Large intestine (tissue), 3 donors: ENCODE data around the gene LMX1A. TPM values are rescaled to one million over a fixed set of nuclear protein-coding genes. Genes with fewer than 3 reads are reported as not detected.

ENCODE experiments used
- DNase-seq, 2 donors: peaks; one replicate each; pipeline versions ENCODE4 v3.0.0 to v3.0.0-alpha.2; 2013
- H3K27ac ChIP-seq: one replicate; pipeline ENCODE4 v1.5.1; 2013; ENCODE audit warnings: low read length
- H3K27me3 ChIP-seq: 2 replicates; pipeline ENCODE4 v1.6.1; 2013; ENCODE audit warnings: low read length; ENCODE audit not compliant: control insufficient read depth, insufficient read depth
- H3K36me3 ChIP-seq: 2 replicates; pipeline ENCODE4 v1.6.1; 2013; ENCODE audit warnings: low read length; ENCODE audit not compliant: control insufficient read depth, insufficient read depth
- H3K4me1 ChIP-seq: one replicate; pipeline ENCODE4 v1.6.1; 2013; ENCODE audit warnings: low read length; ENCODE audit not compliant: control insufficient read depth, insufficient read depth
- H3K4me3 ChIP-seq: one replicate; pipeline ENCODE4 v1.5.1; 2013; ENCODE audit warnings: low read length
- H3K9me3 ChIP-seq: one replicate; pipeline ENCODE4 v1.6.1; 2013; ENCODE audit warnings: mild to moderate bottlenecking, low read depth, low read length, moderate library complexity; ENCODE audit not compliant: control insufficient read depth
- WGBS: methylation state at CpG from one replicate; pipeline ENCODE4 v1.1.5; 2013; ENCODE audit warnings: low lambda C conversion rate; ENCODE audit not compliant: insufficient coverage; 5-methylcytosine and 5-hydroxymethylcytosine counted together
- polyA plus RNA-seq: library from polyadenylated mRNA; unstranded; fragments of 120-200 nt; gene quantifications from one replicate; pipeline ENCODE4 v1.2.1, GENCODE V29; 2013

The LMX1A gene
- polyA plus RNA-seq, 1 donor: 1.3 TPM

- H3K27ac ChIP-seq: no peak overlapping the region
- no peaks in the 10 kb centered on the region for H3K36me3 ChIP-seq
- WGBS: 100% methylated on average over 1 of the region's 3 CpGs
- no peak for DNase-seq
- H3K9me3 ChIP-seq: no peaks in the 10 kb centered on the region
- H3K4me1 ChIP-seq: no peaks in the 10 kb centered on the region
- peaks cover 2% of the 10 kb centered on the region for H3K27me3 ChIP-seq
- no peak overlapping the region for H3K4me3 ChIP-seq
Measured at GRCh38 chr1:165169729-165170128, 186.8 kb downstream of the LMX1A start.

DNA sequence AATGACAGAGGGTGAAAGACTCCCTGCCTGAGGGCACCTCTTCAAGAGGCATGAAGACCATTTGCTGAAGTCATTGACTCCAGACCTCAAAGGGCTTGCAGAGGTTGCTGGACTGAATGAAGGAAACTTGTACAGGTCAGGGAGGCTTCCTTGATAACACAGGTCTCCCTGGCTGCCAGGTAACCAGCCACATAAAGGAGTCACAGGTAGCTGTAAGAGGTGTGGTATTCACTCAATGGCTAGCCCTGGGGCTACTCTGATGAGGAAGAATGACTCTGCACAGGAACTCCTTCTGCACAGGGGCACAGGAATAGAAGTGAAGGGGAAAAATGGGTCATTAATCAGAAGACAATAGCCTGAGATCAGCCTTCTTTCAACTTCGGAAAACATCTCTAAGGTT is 187.5 kb downstream of the LMX1A start:
- no CpG with 5 or more reads among the region's 1 CpG for WGBS
- no peak for DNase-seq
- H3K27ac ChIP-seq: no peak overlapping the region
- no peaks in the 10 kb centered on the region for H3K4me1 ChIP-seq
- H3K27me3 ChIP-seq: peaks cover 2% of the 10 kb centered on the region
- no peaks in the 10 kb centered on the region for H3K36me3 ChIP-seq
- H3K4me3 ChIP-seq: no peak overlapping the region
- H3K9me3 ChIP-seq: no peaks in the 10 kb centered on the region

DNA sequence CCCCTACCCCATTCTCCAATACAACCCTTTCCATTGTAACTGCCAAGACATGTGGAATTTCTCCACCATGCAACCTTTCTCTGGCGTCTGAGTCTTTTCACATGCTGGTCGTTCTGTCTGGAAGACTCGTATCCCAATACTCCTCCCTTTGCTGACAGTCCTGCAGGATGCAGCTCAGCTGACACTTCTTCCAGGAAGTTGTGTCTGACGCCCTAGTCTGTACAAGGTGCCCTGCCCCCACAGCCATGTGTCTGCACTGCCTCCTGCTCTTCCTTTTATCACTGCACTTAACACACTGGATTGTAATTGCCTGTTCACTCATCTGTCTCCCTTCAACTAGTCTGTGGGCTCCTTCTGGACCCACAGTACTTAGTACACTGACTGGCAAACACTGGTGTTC is 188.0 kb downstream of the LMX1A start:
- Histone ChIP-seq H3K4me1 (no peaks in the 10 kb centered on the region), H3K27ac (no peak overlapping the region), H3K4me3 (no peak overlapping the region), H3K27me3 (peaks cover 2% of the 10 kb centered on the region), H3K36me3 (no peaks in the 10 kb centered on the region), H3K9me3 (no peaks in the 10 kb centered on the region)
- no peak for DNase-seq
- WGBS: no CpG with 5 or more reads among the region's 4 CpGs

DNA sequence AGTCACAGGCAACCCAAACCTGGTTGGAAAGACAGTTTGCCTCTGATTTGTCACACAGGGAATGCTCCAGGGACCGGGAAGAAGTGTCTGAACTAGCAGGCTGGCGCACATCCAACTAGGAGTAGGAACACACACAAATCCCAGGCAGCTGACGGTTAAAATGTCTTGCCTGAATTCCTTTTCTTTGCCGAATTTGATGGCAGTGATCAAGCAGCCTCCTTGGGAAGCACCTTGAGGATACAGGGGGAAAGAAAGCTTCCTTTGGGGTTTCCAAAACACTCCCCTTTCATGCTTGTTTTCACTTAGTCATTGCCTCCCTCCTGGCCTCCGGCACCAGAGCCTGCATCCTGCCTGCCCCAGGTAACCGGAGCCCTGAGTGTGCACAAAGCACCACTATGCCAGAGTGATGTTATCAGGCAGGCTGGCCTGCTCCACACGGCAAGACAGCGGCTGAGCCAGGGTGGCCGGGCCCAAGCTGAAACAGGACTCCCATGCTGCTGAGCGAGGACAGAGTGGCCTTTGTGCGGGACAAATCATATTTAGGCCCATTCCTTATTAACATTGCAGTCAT is 193.8 kb downstream of the LMX1A start:
- Histone ChIP-seq H3K9me3 (no peaks in the 10 kb centered on the region), H3K27ac (no peak overlapping the region), H3K4me1 (no peaks in the 10 kb centered on the region), H3K36me3 (no peaks in the 10 kb centered on the region), H3K27me3 (no peaks in the 10 kb centered on the region), H3K4me3 (no peak overlapping the region)
- no peak for DNase-seq
- WGBS: no CpG with 5 or more reads among the region's 11 CpGs

DNA sequence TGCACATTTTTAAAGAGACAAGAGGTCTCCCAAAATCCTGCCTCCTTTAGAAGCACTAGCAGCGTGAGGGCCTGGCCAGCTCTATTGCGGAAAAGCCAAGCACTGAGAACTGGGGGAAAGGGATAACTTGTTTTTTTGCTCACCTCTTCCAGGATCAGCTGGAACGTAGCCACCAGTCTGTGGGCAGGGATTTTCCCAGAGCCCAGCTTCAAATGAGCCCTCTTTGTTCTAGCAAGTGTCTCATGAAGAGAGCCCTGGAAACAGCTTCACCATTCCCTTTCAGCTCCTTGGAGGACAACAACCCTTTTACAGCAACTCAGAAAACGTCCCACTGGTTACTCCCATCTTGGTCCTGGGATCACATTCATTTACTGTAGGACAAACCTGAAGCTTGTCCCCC is 195.4 kb downstream of the LMX1A start:
- Histone ChIP-seq H3K27ac (no peak overlapping the region), H3K4me1 (no peaks in the 10 kb centered on the region), H3K36me3 (no peaks in the 10 kb centered on the region), H3K27me3 (no peaks in the 10 kb centered on the region), H3K9me3 (no peaks in the 10 kb centered on the region), H3K4me3 (no peak overlapping the region)
- no peak for DNase-seq
- no CpG with 5 or more reads among the region's 4 CpGs for WGBS

GRCh38 chr1:165153182-165153581 is 203.3 kb downstream of the LMX1A start:
- no peaks in the 10 kb centered on the region for H3K9me3 ChIP-seq
- WGBS: 83% methylated on average over 1 of the region's 5 CpGs
- H3K4me3 ChIP-seq: no peak overlapping the region
- no peaks in the 10 kb centered on the region for H3K36me3 ChIP-seq
- DNase-seq: no peak
- no peak overlapping the region for H3K27ac ChIP-seq
- no peaks in the 10 kb centered on the region for H3K27me3 ChIP-seq
- H3K4me1 ChIP-seq: no peaks in the 10 kb centered on the region

DNA sequence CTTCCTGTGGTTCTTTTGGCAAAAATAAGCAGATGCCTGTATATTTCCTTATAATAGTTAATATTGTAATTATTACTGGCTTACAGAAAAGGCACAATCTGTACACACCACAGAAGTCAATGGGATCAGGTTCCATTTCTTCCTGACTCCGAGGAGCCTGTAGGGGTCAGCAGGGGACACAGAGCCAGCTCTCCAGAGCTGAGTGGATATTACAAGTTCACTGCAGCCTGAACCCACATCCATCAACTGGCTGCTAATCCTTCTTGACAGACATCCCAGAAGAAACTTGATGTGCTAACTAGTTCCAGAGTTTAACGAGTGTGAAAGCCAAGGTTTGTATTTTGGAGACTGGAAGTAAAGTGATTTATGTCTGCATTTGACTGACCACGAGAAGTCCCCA is 203.8 kb downstream of the LMX1A start:
- WGBS: 71% methylated on average over 1 of the region's 3 CpGs
- Histone ChIP-seq H3K27me3 (no peaks in the 10 kb centered on the region), H3K4me3 (no peak overlapping the region)

GRCh38 chr1:165152109-165152508 is 204.4 kb downstream of the LMX1A start:
- no peaks in the 10 kb centered on the region for H3K9me3 ChIP-seq
- H3K27me3 ChIP-seq: no peaks in the 10 kb centered on the region
- H3K4me3 ChIP-seq: no peak overlapping the region
- H3K36me3 ChIP-seq: no peaks in the 10 kb centered on the region
- DNase-seq: no peak
- H3K27ac ChIP-seq: no peak overlapping the region
- WGBS: no CpG with 5 or more reads among the region's 5 CpGs
- H3K4me1 ChIP-seq: no peaks in the 10 kb centered on the region

More for the DNA sequence above, 203.8 kb downstream of the LMX1A start:
- H3K4me1 ChIP-seq: no peaks in the 10 kb centered on the region
- DNase-seq: no peak
- H3K27ac ChIP-seq: no peak overlapping the region
- no peaks in the 10 kb centered on the region for H3K36me3 ChIP-seq
- no peaks in the 10 kb centered on the region for H3K9me3 ChIP-seq

Other genes starting within 250 kb of the LMX1A start
- gene RXRG, start 88.4 kb upstream of the LMX1A start, polyA plus RNA-seq: 1.5 TPM
- gene LRRC52, start 187.3 kb upstream of the LMX1A start, polyA plus RNA-seq: not detected